Measurements from ENCODE around the gene PRKCA. TPM values are rescaled to one million over a fixed set of nuclear protein-coding genes. Genes with fewer than 3 reads are reported as not detected.
A peak's percentile ranks its signal among the peaks of the same experiment; 100 is the strongest.

PRKCA gene
- total RNA-seq, 3 donors from 2014 or later = 42.3 to 77.7 (median 56.3) TPM

GRCh38 chr17:66682283-66682682 lies 379.9 kb downstream of the PRKCA start:
- no peaks in the 10 kb centered on the region for H3K9me3 ChIP-seq
- no peak for TF ChIP-seq CTCF (IDR thresholded peaks at IDR 0.05)
- intact Hi-C loops (cut with DNase I, micrococcal nuclease) = no loop called here
- H3K4me1 ChIP-seq (ENCODE audit: low read depth) = peaks cover 2% of the 10 kb centered on the region
- ATAC-seq (no peak), DNase-seq (no peak)
- no peaks in the 10 kb centered on the region for H3K36me3 ChIP-seq (ENCODE audit: low read depth)
- H3K4me3 ChIP-seq = no peak overlapping the region

GRCh38 chr17:66684261-66684660 lies 381.8 kb downstream of the PRKCA start:
- DNase-seq (no peak), ATAC-seq (peak; percentile 54)
- no peaks in the 10 kb centered on the region for H3K4me1 ChIP-seq (ENCODE audit: low read depth)
- intact Hi-C loops (cut with DNase I, micrococcal nuclease) = no loop called here
- H3K4me3 ChIP-seq = no peak overlapping the region
- H3K36me3 ChIP-seq (ENCODE audit: low read depth) = no peaks in the 10 kb centered on the region
- H3K9me3 ChIP-seq = no peaks in the 10 kb centered on the region
- TF ChIP-seq CTCF (IDR thresholded peaks at IDR 0.05) = no peak

GRCh38 chr17:66684731-66685130 lies 382.3 kb downstream of the PRKCA start:
- Histone ChIP-seq H3K36me3 (ENCODE audit: low read depth) (no peaks in the 10 kb centered on the region), H3K9me3 (no peaks in the 10 kb centered on the region), H3K4me3 (no peak overlapping the region), H3K4me1 (ENCODE audit: low read depth) (peaks cover 2% of the 10 kb centered on the region)
- no peak for TF ChIP-seq CTCF (IDR thresholded peaks at IDR 0.05)
- intact Hi-C loops (cut with DNase I, micrococcal nuclease) = no loop called here
- no peak for DNase-seq
- no peak for ATAC-seq

- intact Hi-C loops (cut with DNase I, micrococcal nuclease) = no loop called here
- Histone ChIP-seq H3K4me1 (ENCODE audit: low read depth) (peaks cover 2% of the 10 kb centered on the region), H3K9me3 (no peaks in the 10 kb centered on the region), H3K36me3 (ENCODE audit: low read depth) (no peaks in the 10 kb centered on the region), H3K4me3 (no peak overlapping the region)
- no peak for ATAC-seq
- TF ChIP-seq CTCF (IDR thresholded peaks at IDR 0.05) = no peak
- DNase-seq = no peak
Measured at GRCh38 chr17:66686601-66687000, 384.2 kb downstream of the PRKCA start.

GRCh38 chr17:66687570-66688284 lies 385.3 kb downstream of the PRKCA start:
- Histone ChIP-seq H3K4me1 (ENCODE audit: low read depth) (peaks cover 2% of the 10 kb centered on the region), H3K9me3 (no peaks in the 10 kb centered on the region), H3K4me3 (no peak overlapping the region), H3K36me3 (ENCODE audit: low read depth) (no peaks in the 10 kb centered on the region)
- no peak for TF ChIP-seq CTCF (IDR thresholded peaks at IDR 0.05)
- DNase-seq (peak in 1 of 3 donors; percentile 75), ATAC-seq (peak; percentile 67)
- intact Hi-C loops (cut with DNase I, micrococcal nuclease) = no loop called here
